Measurements from ENCODE around the gene SLC35F3. TPM values are rescaled to one million over a fixed set of nuclear protein-coding genes. Genes with fewer than 3 reads are reported as not detected.

The SLC35F3 gene
- total RNA-seq, 1 donor from 2014 or later, result 1.6 TPM

GRCh38 chr1:234218078-234218477 lies 313.6 kb downstream of the SLC35F3 start:
- DNase-seq (ENCODE audit: low read depth), result no peak
- TF ChIP-seq CTCF (conservative IDR thresholded peaks at IDR 0.05; ENCODE audit: low read depth, low read length), result no peak
- no peak overlapping the region for H3K4me3 ChIP-seq (ENCODE audit: low read depth, low read length)

- no peak for TF ChIP-seq CTCF (conservative IDR thresholded peaks at IDR 0.05; ENCODE audit: low read depth, low read length)
- no peak for DNase-seq (ENCODE audit: low read depth)
- H3K4me3 ChIP-seq (ENCODE audit: low read depth, low read length), result no peak overlapping the region
Measured at GRCh38 chr1:234219711-234220110, 315.2 kb downstream of the SLC35F3 start.

- TF ChIP-seq CTCF (conservative IDR thresholded peaks at IDR 0.05; ENCODE audit: low read depth, low read length), result no peak
- H3K4me3 ChIP-seq (ENCODE audit: low read depth, low read length), result no peak overlapping the region
- no peak for DNase-seq (ENCODE audit: low read depth)
Measured at GRCh38 chr1:234221601-234222000, 317.1 kb downstream of the SLC35F3 start.

GRCh38 chr1:234222561-234223280 lies 318.2 kb downstream of the SLC35F3 start:
- no peak for TF ChIP-seq CTCF (conservative IDR thresholded peaks at IDR 0.05; ENCODE audit: low read depth, low read length)
- DNase-seq (ENCODE audit: low read depth), result no peak

GRCh38 chr1:234226113-234226818 lies 321.8 kb downstream of the SLC35F3 start:
- H3K4me3 ChIP-seq (ENCODE audit: low read depth, low read length), result no peak overlapping the region
- no peak for DNase-seq (ENCODE audit: low read depth)
- TF ChIP-seq CTCF (conservative IDR thresholded peaks at IDR 0.05; ENCODE audit: low read depth, low read length), result no peak

More at GRCh38 chr1:234222561-234223280, 318.2 kb downstream of the SLC35F3 start:
- no peak overlapping the region for H3K4me3 ChIP-seq (ENCODE audit: low read depth, low read length)

GRCh38 chr1:234226819-234227165 lies 322.3 kb downstream of the SLC35F3 start:
- no peak overlapping the region for H3K4me3 ChIP-seq (ENCODE audit: low read depth, low read length)
- no peak for TF ChIP-seq CTCF (conservative IDR thresholded peaks at IDR 0.05; ENCODE audit: low read depth, low read length)
- no peak for DNase-seq (ENCODE audit: low read depth)
